Epithelial cell of esophagus (primary cell): ENCODE measurements around the gene P3H1.
"Not testable (repeated sequence)": the region's sequence is repeated elsewhere in the genome, so short reads cannot be mapped to it uniquely, and the experiment has no call there.

Experiments used
- DNase-seq: peaks from one replicate; pipeline ENCODE4 v3.0.0; 2010; ENCODE audit warnings: low read depth
- H3K4me3 ChIP-seq: 2 replicates; pipeline ENCODE4 v1.5.1; 2011; ENCODE audit warnings: mild to moderate bottlenecking, low read length, control low read depth
- CTCF ChIP-seq: IDR thresholded peaks from 2 replicates; pipeline ENCODE4 v1.5.1; 2011; ENCODE audit warnings: low read depth, mild to moderate bottlenecking, low read length, control low read depth, inconsistent platforms; ENCODE audit not compliant: insufficient read depth; ENCODE audit errors: missing control alignments

Gene P3H1

GRCh38 chr1:42721926-42722325 is 44.9 kb downstream of the P3H1 start:
- TF ChIP-seq CTCF, result no peak
- DNase-seq, result peak; percentile 21
- no peak overlapping the region for H3K4me3 ChIP-seq

DNA sequence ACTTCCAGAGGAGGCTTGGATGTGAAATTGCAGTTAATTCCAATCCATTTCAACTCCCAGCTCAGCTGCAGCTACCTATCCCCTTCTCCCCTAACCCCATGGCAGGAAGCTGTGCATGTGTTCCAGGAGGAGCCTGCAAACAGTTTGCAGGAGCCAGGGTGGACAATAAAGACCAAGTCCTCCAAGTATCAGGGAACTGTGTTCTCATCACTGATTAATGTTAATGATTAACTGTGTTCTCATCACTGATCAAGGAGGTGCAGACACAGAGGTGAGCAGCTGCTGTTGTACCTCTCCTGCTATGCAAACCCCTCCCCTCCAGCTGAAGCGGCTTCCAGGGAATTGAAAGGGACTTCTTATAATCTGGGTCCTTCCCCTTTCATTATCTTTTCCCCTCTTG is 46.0 kb downstream of the P3H1 start:
- DNase-seq, result no peak
- no peak overlapping the region for H3K4me3 ChIP-seq
- no peak for TF ChIP-seq CTCF

DNA sequence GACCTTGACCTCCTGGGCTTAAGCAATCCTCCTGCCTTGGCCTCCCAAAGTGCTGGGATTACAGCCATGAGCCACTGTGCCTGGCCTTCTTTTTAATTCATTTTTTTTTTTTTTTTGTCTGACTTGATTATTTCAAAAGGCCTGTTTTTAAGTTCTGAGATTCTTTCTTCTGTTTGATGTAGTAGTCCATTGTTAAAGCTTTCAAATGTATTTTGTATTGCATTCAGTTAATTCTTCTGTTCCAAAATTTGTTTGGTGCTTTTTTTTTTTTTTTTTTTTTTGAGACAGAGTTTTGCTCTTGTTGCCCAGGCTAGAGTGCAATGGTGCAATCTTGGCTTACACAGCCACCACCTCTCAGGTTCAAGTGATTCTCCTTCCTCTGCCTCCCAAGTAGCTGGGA is 52.4 kb downstream of the P3H1 start:
- H3K4me3 ChIP-seq, DNase-seq: not testable (repeated sequence)

DNA sequence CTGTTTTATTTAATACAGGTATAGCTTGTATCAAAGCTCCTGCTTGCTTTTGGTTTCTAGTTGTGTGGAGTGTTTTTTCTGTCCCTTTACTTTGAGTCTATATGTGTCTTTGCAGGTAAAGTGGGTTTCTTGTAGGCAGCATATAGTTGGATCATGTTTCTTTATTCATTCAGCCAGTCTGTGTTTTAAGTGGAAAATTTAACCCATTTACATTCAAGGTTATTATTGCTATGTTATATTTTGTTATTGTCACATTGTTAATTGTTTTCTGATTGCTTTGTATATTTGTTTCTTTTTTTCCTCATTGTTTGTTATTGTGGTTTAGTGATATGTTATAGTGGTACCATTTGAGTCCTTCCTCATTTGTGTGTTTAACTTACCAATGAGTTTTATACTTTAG is 53.5 kb downstream of the P3H1 start:
- TF ChIP-seq CTCF, result no peak
- DNase-seq, result no peak
- H3K4me3 ChIP-seq, result no peak overlapping the region

DNA sequence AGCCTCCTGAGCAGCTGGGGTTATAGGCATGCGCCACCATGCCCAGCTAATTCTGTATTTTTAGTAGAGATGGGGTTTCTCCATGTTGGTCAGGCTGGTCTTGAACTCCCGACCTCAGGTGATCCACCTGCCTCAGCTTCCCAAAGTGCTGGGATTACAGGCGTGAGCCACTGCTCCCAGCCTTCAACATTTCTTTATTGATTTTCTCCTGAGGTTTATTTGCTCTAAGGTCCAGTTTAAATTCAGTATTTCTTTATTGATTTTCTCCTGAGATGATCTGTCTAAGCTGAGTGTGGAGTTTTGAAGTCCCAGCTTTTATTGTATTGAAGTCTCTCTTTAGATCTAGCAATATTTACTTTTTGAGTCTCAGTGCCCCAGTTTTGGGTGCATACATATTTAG is 54.0 kb downstream of the P3H1 start:
- DNase-seq, H3K4me3 ChIP-seq: not testable (repeated sequence)

DNA sequence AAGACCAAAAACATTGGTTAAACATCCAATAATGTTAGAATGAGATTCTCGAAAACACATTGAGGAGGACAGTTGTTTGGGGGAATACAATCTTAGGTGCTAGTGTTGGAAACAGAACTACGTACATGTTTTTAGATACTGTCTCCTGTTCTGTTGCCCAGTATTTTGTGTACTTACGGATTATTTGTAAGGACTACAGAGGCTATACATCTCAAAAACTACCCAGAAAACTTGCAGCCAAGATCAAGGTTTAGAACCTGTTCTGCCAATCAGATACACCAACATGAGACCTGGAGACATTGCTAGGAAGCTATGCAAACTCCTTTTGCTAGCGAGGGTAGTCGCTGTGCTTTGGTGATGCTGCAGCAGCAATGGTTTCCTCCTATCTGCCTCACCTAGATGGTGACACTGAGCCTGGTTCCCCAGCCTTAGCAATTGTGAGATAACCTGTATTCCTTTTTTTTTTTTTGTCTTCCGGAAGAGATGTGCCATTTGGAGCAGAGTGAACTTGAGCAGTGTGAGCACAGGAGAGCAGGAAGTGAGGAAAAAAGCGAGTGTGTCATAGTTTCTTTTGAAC is 62.9 kb downstream of the P3H1 start:
- no peak for DNase-seq
- TF ChIP-seq CTCF, result no peak
- no peak overlapping the region for H3K4me3 ChIP-seq

- DNase-seq, result no peak
- no peak for TF ChIP-seq CTCF
- H3K4me3 ChIP-seq, result no peak overlapping the region
Observed at GRCh38 chr1:42700006-42700405, 66.8 kb downstream of the P3H1 start.

DNA sequence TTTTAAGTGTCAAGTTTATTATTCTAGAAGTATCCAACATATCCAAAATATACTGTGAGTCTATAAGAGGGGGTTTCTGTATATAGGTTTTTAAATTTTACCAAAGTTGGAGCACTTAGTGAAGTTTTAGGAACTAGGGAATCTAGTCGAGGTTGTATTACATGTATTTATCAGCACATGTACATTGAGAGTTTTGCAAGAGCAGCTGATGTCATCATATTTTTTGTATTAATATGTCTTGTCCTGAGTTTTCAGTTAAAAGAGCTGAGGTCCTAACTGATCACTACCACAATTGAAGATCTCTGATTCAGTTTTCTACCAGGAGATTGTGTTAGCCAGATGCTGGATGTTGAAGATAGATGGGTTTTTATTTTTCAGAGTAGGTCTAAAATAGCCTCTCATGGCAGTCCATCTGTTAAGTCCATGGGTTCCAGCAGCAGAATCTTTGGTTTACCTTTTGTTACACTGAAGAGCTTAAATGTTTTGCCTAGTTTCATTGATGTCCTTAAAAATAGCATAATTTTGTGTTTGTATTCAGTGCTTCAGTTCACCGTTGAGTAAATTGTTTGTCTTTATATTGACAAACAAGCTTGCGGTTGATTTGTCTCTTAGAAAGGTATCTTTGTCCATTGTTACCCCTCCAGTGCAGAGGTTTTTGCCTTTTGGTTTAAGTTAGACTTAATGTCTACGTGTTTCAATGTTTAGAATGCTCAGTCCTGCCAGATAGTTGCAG is 68.6 kb downstream of the P3H1 start:
- DNase-seq, result no peak
- no peak for TF ChIP-seq CTCF
- no peak overlapping the region for H3K4me3 ChIP-seq
